ENCODE results near the gene PPP3R1. TPM values are rescaled to one million over a fixed set of nuclear protein-coding genes. Genes with fewer than 3 reads are reported as not detected.

The PPP3R1 gene
- total RNA-seq, 5 donors from 2014 or later (not counting 1 experiment from before 2014, with no cell fraction given), result 53.2 to 65.0 (median 57.7) TPM

- peaks cover 12% of the 10 kb centered on the region for H3K36me3 Mint-ChIP-seq
- peak overlapping the region in 1 of 3 donors; percentile 24 for H3K4me3 Mint-ChIP-seq
- H3K4me1 Mint-ChIP-seq, result peaks cover 98 to 99% (median 99%) of the 10 kb centered on the region in 3 donors
- no peaks in the 10 kb centered on the region for H3K9me3 ChIP-seq
- ATAC-seq (replicated peaks in 1 of 4), result no peak
- H3K4me3 ChIP-seq (ENCODE audit: control insufficient read depth in 1 of 2, extremely low read depth in 1 of 2, low read length in 1 of 2), result no peak overlapping the region
- no peak for DNase-seq
- H3K9me3 Mint-ChIP-seq, result peaks cover 0 to 3% (median 0%) of the 10 kb centered on the region in 3 donors
- ChIA-PET CTCF (interaction anchor here in 1 of 2 donors (0.9 to 2.3 kb wide), 2 partner anchors 13 to 29 kb away, joined by 3 to 14 read pairs; no protein-coding TSS in a partner anchor), POLR2A (interaction anchor here (0.7 kb wide), 2 partner anchors 264 to 557 kb away, joined by 3 to 5 read pairs; no protein-coding TSS in a partner anchor)
- no CpG with 5 or more reads among the region's 2 CpGs for WGBS (ENCODE audit: insufficient coverage)
- peaks cover 0 to 2% of the 10 kb centered on the region in 2 donors for H3K36me3 ChIP-seq (ENCODE audit: control insufficient read depth in 2 of 2, extremely low read depth in 1 of 2, insufficient read depth in 1 of 2, low read length in 1 of 2)
- H3K4me1 ChIP-seq (ENCODE audit: control insufficient read depth in 1 of 2, extremely low read depth in 1 of 2, insufficient read depth in 2 of 2, low read length in 2 of 2), result peaks cover 18 to 20% of the 10 kb centered on the region in 2 experiments
- H3K27me3 ChIP-seq (replicated peaks in 1 of 2; ENCODE audit: control insufficient read depth in 2 of 2, extremely low read depth in 1 of 2, insufficient read depth in 2 of 2, low read length in 1 of 2), result no peaks in the 10 kb centered on the region
- H3K27ac ChIP-seq (ENCODE audit: low read length), result no peak overlapping the region
- no peaks in the 10 kb centered on the region for H3K27me3 Mint-ChIP-seq
- no peak overlapping the region for H3K27ac Mint-ChIP-seq
Observed at GRCh38 chr2:68223419-68223818, 28.9 kb downstream of the PPP3R1 start.

DNA sequence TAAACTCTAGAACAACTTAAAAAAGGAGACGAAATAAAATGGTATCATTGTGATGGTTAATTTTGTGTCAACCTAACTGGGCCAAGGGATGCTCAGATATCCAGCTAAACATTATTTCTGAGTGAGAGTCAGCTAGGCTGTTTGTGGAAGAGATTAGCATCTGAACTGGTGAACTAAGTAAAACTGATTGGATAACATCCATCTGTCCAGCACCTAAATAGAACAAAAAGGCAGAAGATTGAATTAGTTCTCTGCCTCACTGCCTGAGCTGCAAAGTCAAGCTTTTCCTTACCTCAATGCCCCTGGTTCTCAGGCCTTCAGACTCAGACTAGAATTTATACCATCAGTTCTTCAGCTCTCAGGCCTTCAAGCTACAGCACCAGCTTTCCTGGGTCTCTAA, 30.0 kb downstream of the PPP3R1 start:
- POLR2A ChIA-PET, result interaction anchor here in 1 of 2 donors (0.5 kb wide), 1 partner anchor 86 kb away, joined by 12 read pairs; no protein-coding TSS in a partner anchor
- no peak overlapping the region for H3K27ac Mint-ChIP-seq

GRCh38 chr2:68218343-68218901, 33.9 kb downstream of the PPP3R1 start:
- no peaks in the 10 kb centered on the region for H3K27me3 Mint-ChIP-seq
- no peak overlapping the region for H3K27ac ChIP-seq (ENCODE audit: low read length)
- ChIA-PET CTCF (interaction anchor here (1.2 to 2.9 kb wide), 3 partner anchors 17 to 22 kb away, joined by 3 to 10 read pairs (median 4); no protein-coding TSS in a partner anchor), POLR2A (interaction anchor here in 1 of 2 donors (0.6 kb wide), 1 partner anchor 12 kb away, joined by 6 read pairs; no protein-coding TSS in a partner anchor)
- no peaks in the 10 kb centered on the region for H3K9me3 ChIP-seq
- no peak for DNase-seq
- H3K4me1 Mint-ChIP-seq, result peaks cover 84 to 89% (median 88%) of the 10 kb centered on the region in 3 donors
- H3K4me3 Mint-ChIP-seq, result peak overlapping the region; percentile 18 to 59 (median 21)
- H3K27me3 ChIP-seq (replicated peaks in 1 of 2; ENCODE audit: control insufficient read depth in 2 of 2, extremely low read depth in 1 of 2, insufficient read depth in 2 of 2, low read length in 1 of 2), result no peaks in the 10 kb centered on the region
- H3K4me3 ChIP-seq (ENCODE audit: control insufficient read depth in 1 of 2, extremely low read depth in 1 of 2, low read length in 1 of 2), result no peak overlapping the region
- no CpG with 5 or more reads among the region's 1 CpG for WGBS (ENCODE audit: insufficient coverage)
- H3K9me3 Mint-ChIP-seq, result peaks cover 0 to 3% (median 0%) of the 10 kb centered on the region in 3 donors
- peaks cover 7 to 12% of the 10 kb centered on the region in 2 experiments for H3K4me1 ChIP-seq (ENCODE audit: control insufficient read depth in 1 of 2, extremely low read depth in 1 of 2, insufficient read depth in 2 of 2, low read length in 2 of 2)
- H3K36me3 ChIP-seq (ENCODE audit: control insufficient read depth in 2 of 2, extremely low read depth in 1 of 2, insufficient read depth in 1 of 2, low read length in 1 of 2), result peaks cover 2 to 9% of the 10 kb centered on the region in 2 donors
- peak overlapping the region in 1 of 2 donors; percentile 36 for H3K27ac Mint-ChIP-seq
- ATAC-seq (replicated peaks in 1 of 4), result no peak
- peaks cover 25% of the 10 kb centered on the region for H3K36me3 Mint-ChIP-seq

More for the DNA sequence above, 30.0 kb downstream of the PPP3R1 start:
- Histone ChIP-seq H3K9me3 (no peaks in the 10 kb centered on the region), H3K27me3 (replicated peaks in 1 of 2; ENCODE audit: control insufficient read depth in 2 of 2, extremely low read depth in 1 of 2, insufficient read depth in 2 of 2, low read length in 1 of 2) (no peaks in the 10 kb centered on the region), H3K27ac (ENCODE audit: low read length) (no peak overlapping the region), H3K4me3 (ENCODE audit: control insufficient read depth in 1 of 2, extremely low read depth in 1 of 2, low read length in 1 of 2) (no peak overlapping the region), H3K36me3 (ENCODE audit: control insufficient read depth in 2 of 2, extremely low read depth in 1 of 2, insufficient read depth in 1 of 2, low read length in 1 of 2) (peaks cover 0 to 2% of the 10 kb centered on the region in 2 donors), H3K4me1 (ENCODE audit: control insufficient read depth in 1 of 2, extremely low read depth in 1 of 2, insufficient read depth in 2 of 2, low read length in 2 of 2) (peaks cover 18% of the 10 kb centered on the region in 2 experiments)
- DNase-seq, result no peak
- peaks cover 93 to 98% (median 98%) of the 10 kb centered on the region in 3 donors for H3K4me1 Mint-ChIP-seq
- H3K4me3 Mint-ChIP-seq, result no peak overlapping the region
- H3K27me3 Mint-ChIP-seq, result no peaks in the 10 kb centered on the region
- CTCF ChIA-PET, result interaction anchor here in 1 of 2 donors (0.6 to 1.2 kb wide), 2 partner anchors 30 to 67 kb away, joined by 4 read pairs; partner anchors contain the start of gene PPP3R1
- peaks cover 12% of the 10 kb centered on the region for H3K36me3 Mint-ChIP-seq
- peaks cover 0 to 3% (median 0%) of the 10 kb centered on the region in 3 donors for H3K9me3 Mint-ChIP-seq
- ATAC-seq (replicated peaks in 1 of 4), result no peak
- WGBS (ENCODE audit: insufficient coverage), result no CpG with 5 or more reads among the region's 1 CpG

DNA sequence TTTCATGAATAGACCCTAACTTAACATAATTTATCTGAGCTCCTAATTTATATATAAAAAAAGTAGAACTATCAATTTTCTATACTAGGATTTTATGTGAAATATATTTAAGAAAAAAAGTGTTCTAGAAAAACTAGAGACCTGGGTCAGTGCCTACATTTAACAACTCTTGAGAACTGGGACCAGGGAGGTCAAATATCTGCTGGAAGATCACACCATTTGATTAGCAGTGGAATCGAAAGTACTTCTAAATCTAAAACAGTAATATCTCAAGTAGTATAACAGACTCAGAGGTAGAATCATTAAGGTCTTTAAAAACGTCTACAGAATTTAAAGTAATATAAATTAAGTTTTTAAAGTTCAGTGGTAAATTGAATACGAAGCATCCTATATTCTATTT, 34.6 kb downstream of the PPP3R1 start:
- ChIA-PET CTCF (interaction anchor here (0.6 to 2.9 kb wide), 5 partner anchors 11 to 36 kb away, joined by 3 to 10 read pairs (median 3); no protein-coding TSS in a partner anchor), POLR2A (interaction anchor here (0.7 to 0.8 kb wide), 2 partner anchors 11 to 58 kb away, joined by 3 read pairs; no protein-coding TSS in a partner anchor)
- Mint-ChIP-seq H3K4me3 (no peak overlapping the region), H3K9me3 (peaks cover 0 to 3% (median 0%) of the 10 kb centered on the region in 3 donors), H3K27me3 (no peaks in the 10 kb centered on the region), H3K4me1 (peaks cover 84 to 89% (median 88%) of the 10 kb centered on the region in 3 donors), H3K36me3 (peaks cover 25% of the 10 kb centered on the region), H3K27ac (no peak overlapping the region)
- peaks cover 2 to 9% of the 10 kb centered on the region in 2 donors for H3K36me3 ChIP-seq (ENCODE audit: control insufficient read depth in 2 of 2, extremely low read depth in 1 of 2, insufficient read depth in 1 of 2, low read length in 1 of 2)
- WGBS (ENCODE audit: insufficient coverage), result no CpG with 5 or more reads among the region's 3 CpGs
- H3K4me3 ChIP-seq (ENCODE audit: control insufficient read depth in 1 of 2, extremely low read depth in 1 of 2, low read length in 1 of 2), result no peak overlapping the region
- H3K4me1 ChIP-seq (ENCODE audit: control insufficient read depth in 1 of 2, extremely low read depth in 1 of 2, insufficient read depth in 2 of 2, low read length in 2 of 2), result peaks cover 7% of the 10 kb centered on the region in 2 experiments
- no peak overlapping the region for H3K27ac ChIP-seq (ENCODE audit: low read length)
- no peak for DNase-seq
- no peaks in the 10 kb centered on the region for H3K27me3 ChIP-seq (replicated peaks in 1 of 2; ENCODE audit: control insufficient read depth in 2 of 2, extremely low read depth in 1 of 2, insufficient read depth in 2 of 2, low read length in 1 of 2)
- no peak for ATAC-seq (replicated peaks in 1 of 4)
- no peaks in the 10 kb centered on the region for H3K9me3 ChIP-seq

- Mint-ChIP-seq H3K4me1 (peaks cover 79 to 89% (median 87%) of the 10 kb centered on the region in 3 donors), H3K27ac (peak overlapping the region in 1 of 2 donors; percentile 40), H3K4me3 (no peak overlapping the region), H3K36me3 (peaks cover 27% of the 10 kb centered on the region), H3K9me3 (peaks cover 0 to 3% (median 0%) of the 10 kb centered on the region in 3 donors), H3K27me3 (no peaks in the 10 kb centered on the region)
- H3K4me3 ChIP-seq (ENCODE audit: control insufficient read depth in 1 of 2, extremely low read depth in 1 of 2, low read length in 1 of 2), result no peak overlapping the region
- ChIA-PET POLR2A (interaction anchor here (0.7 to 1.1 kb wide), 3 partner anchors 9 to 59 kb away, joined by 3 to 5 read pairs (median 3); no protein-coding TSS in a partner anchor), CTCF (interaction anchor here (0.6 to 2.9 kb wide), 9 partner anchors 10 to 1412 kb away, joined by 3 to 10 read pairs (median 4); no protein-coding TSS in a partner anchor)
- no peak overlapping the region for H3K27ac ChIP-seq (ENCODE audit: low read length)
- H3K4me1 ChIP-seq (ENCODE audit: control insufficient read depth in 1 of 2, extremely low read depth in 1 of 2, insufficient read depth in 2 of 2, low read length in 2 of 2), result peaks cover 5 to 7% of the 10 kb centered on the region in 2 experiments
- DNase-seq (no peak), ATAC-seq (replicated peaks in 1 of 4) (no peak)
- no CpG with 5 or more reads among the region's 2 CpGs for WGBS (ENCODE audit: insufficient coverage)
- no peaks in the 10 kb centered on the region for H3K9me3 ChIP-seq
- peaks cover 2 to 12% of the 10 kb centered on the region in 2 donors for H3K36me3 ChIP-seq (ENCODE audit: control insufficient read depth in 2 of 2, extremely low read depth in 1 of 2, insufficient read depth in 1 of 2, low read length in 1 of 2)
- H3K27me3 ChIP-seq (replicated peaks in 1 of 2; ENCODE audit: control insufficient read depth in 2 of 2, extremely low read depth in 1 of 2, insufficient read depth in 2 of 2, low read length in 1 of 2), result no peaks in the 10 kb centered on the region
Observed at GRCh38 chr2:68216454-68217310, 35.6 kb downstream of the PPP3R1 start.

Measured in T-cell (primary cell).